ENCODE results near the gene SYNPO. TPM values are rescaled to one million over a fixed set of nuclear protein-coding genes. Genes with fewer than 3 reads are reported as not detected.

Gene SYNPO
- polyA plus RNA-seq, 1 experiment = 10.1 TPM

DNA sequence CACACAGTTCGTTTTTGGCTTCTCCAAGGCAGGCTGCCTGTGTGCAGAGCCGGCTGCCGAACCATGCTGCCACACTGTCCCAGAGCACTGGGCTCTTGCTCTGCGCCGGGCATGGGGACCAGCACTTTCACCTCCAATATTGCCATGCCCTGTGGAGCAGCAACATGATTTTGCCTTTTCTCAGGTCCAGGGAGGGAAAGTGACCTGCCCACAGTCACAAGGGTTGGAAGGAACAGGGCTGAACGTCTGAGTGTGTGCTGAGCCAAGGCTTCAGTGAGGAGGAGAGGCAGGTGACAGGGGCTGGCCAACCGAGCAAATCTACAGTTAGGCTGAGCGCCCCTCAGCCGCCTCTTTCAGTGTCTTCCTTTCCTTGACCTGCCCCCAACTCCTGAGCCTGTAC lies 34.0 kb upstream of the SYNPO start:
- H3K27ac ChIP-seq (ENCODE audit: low read depth, low read length) = no peak overlapping the region
- H3K27me3 ChIP-seq (ENCODE audit: control insufficient read depth, insufficient read depth, low read length) = peaks cover 3% of the 10 kb centered on the region
- ChIA-PET POLR2A (no interaction called here), CTCF (no interaction called here)
- TF ChIP-seq, protein P1, sequence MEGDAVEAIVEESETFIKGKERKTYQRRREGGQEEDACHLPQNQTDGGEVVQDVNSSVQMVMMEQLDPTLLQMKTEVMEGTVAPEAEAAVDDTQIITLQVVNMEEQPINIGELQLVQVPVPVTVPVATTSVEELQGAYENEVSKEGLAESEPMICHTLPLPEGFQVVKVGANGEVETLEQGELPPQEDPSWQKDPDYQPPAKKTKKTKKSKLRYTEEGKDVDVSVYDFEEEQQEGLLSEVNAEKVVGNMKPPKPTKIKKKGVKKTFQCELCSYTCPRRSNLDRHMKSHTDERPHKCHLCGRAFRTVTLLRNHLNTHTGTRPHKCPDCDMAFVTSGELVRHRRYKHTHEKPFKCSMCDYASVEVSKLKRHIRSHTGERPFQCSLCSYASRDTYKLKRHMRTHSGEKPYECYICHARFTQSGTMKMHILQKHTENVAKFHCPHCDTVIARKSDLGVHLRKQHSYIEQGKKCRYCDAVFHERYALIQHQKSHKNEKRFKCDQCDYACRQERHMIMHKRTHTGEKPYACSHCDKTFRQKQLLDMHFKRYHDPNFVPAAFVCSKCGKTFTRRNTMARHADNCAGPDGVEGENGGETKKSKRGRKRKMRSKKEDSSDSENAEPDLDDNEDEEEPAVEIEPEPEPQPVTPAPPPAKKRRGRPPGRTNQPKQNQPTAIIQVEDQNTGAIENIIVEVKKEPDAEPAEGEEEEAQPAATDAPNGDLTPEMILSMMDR (IDR thresholded peaks at IDR 0.05; ENCODE audit: low read depth, low read length) = no peak
- DNase-seq (ENCODE audit: low read depth, low spot score) = no peak
- H3K9me3 ChIP-seq (ENCODE audit: control insufficient read depth, insufficient read depth, low read length) = no peaks in the 10 kb centered on the region
- H3K4me3 ChIP-seq (ENCODE audit: low read depth, low read length) = no peak overlapping the region

DNA sequence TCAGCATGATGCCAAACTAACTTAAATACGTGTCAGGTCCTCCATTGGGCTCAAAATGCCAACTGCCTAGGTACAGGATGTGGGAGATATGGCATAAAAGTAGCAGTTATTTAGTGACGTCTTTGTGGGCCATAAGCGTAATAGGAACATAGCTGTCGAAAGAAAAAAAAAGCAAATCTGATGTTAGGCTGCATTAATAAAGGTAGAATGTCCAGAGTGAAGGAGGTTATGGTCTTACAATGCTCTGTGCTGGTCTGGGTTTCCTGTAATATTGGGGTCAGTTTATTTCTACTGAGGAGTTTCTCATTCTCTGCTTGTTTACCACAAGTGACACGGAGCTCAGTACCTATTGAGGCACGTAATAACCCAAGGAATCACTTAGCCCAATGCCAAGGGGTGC lies 33.4 kb upstream of the SYNPO start:
- H3K27ac ChIP-seq (ENCODE audit: low read depth, low read length) = no peak overlapping the region
- H3K4me3 ChIP-seq (ENCODE audit: low read depth, low read length) = no peak overlapping the region
- no peak for DNase-seq (ENCODE audit: low read depth, low spot score)
- ChIA-PET CTCF (no interaction called here), POLR2A (no interaction called here)
- H3K9me3 ChIP-seq (ENCODE audit: control insufficient read depth, insufficient read depth, low read length) = no peaks in the 10 kb centered on the region
- TF ChIP-seq, protein P1 (IDR thresholded peaks at IDR 0.05; ENCODE audit: low read depth, low read length) = no peak
- peaks cover 4% of the 10 kb centered on the region for H3K27me3 ChIP-seq (ENCODE audit: control insufficient read depth, insufficient read depth, low read length)

DNA sequence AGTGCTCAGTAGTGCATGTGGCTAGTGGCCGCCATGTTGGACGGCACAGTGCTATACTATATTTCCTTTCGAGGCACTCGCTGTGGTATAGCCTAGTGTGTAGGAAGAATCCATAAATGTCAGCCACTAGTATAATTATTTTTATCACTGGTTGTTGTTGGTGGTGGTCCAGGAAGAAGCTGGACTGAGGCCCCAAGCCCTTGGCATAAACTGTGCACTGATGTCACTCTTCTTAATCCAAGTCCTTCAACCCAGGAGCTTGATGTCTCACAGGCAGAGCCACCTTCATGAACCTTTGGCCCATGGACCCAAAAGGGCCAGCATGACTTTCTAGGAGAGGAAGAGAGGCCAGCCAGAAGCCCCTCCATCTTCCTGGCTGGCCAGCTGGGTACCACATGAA lies 32.5 kb upstream of the SYNPO start:
- TF ChIP-seq, protein P1 (IDR thresholded peaks at IDR 0.05; ENCODE audit: low read depth, low read length) = no peak
- Histone ChIP-seq H3K9me3 (ENCODE audit: control insufficient read depth, insufficient read depth, low read length) (no peaks in the 10 kb centered on the region), H3K4me3 (ENCODE audit: low read depth, low read length) (no peak overlapping the region), H3K27me3 (ENCODE audit: control insufficient read depth, insufficient read depth, low read length) (peaks cover 6% of the 10 kb centered on the region), H3K27ac (ENCODE audit: low read depth, low read length) (no peak overlapping the region)
- ChIA-PET POLR2A (no interaction called here), CTCF (interaction anchor here (0.6 to 1.4 kb wide), 3 partner anchors 19 to 75 kb away, joined by 3 read pairs; no protein-coding TSS in a partner anchor)
- DNase-seq (ENCODE audit: low read depth, low spot score) = no peak

DNA sequence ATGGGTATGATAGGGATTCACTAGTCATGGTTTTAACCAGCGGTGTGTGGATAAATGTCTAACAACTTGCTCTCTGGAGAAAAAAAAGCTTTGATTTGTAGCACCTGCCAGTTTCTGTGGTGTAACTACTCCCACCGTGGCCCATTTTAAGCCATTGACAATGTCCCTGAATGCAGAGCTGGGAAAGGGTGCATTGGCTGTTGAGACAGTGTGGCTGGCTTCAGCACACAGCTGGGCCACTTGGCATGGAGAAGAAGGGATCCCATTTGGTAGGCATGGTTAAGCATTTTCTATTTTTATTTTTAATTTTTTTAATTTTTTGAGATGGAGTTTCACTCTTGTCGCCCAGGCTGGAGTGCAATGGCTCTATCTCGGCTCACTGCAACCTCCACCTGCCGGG lies 31.5 kb upstream of the SYNPO start:
- ChIA-PET POLR2A (no interaction called here), CTCF (interaction anchor here (1.1 to 1.4 kb wide), 2 partner anchors 20 to 35 kb away, joined by 3 read pairs; no protein-coding TSS in a partner anchor)
- H3K9me3 ChIP-seq (ENCODE audit: control insufficient read depth, insufficient read depth, low read length) = no peaks in the 10 kb centered on the region
- TF ChIP-seq, protein P1 (IDR thresholded peaks at IDR 0.05; ENCODE audit: low read depth, low read length) = no peak
- H3K27ac ChIP-seq (ENCODE audit: low read depth, low read length) = no peak overlapping the region
- H3K27me3 ChIP-seq (ENCODE audit: control insufficient read depth, insufficient read depth, low read length) = peaks cover 4% of the 10 kb centered on the region
- DNase-seq (ENCODE audit: low read depth, low spot score) = no peak
- no peak overlapping the region for H3K4me3 ChIP-seq (ENCODE audit: low read depth, low read length)

DNA sequence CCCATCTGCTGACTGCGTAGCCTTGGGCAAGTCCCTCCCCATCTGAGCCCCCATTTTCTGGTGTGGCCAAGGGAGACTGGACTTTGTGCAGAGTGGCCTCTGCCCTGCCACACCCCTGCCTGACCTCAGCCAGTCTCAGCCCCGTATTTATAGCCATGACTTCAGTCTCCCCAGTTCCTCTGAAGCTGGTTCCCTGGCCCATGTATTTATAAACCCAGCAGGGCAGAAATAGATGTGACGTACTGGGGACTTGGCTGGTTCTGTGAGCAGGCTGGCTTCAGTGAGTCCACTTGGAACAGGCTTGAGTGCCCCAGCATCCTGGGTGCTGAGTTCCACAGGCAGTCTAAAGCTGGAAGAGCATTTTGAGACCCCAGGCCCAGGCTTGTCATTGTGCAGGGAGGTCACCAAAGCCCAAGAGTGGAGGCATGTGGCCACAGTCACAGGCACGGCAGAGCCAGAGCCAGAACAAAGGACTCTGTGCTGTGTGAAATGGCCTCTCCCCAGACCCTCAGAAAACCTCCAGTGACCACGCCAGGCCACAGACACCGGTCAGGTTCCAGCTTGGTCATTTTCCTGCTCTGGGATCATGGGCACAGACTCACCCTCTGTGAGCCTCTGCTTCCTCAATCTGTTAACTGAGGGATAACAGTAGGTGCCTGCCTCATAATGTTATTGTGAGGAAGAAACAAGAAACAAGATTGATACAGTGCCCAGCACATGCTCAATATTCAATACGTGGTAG lies 30.4 kb upstream of the SYNPO start:
- Histone ChIP-seq H3K9me3 (ENCODE audit: control insufficient read depth, insufficient read depth, low read length) (no peaks in the 10 kb centered on the region), H3K4me3 (ENCODE audit: low read depth, low read length) (no peak overlapping the region), H3K27ac (ENCODE audit: low read depth, low read length) (no peak overlapping the region), H3K27me3 (ENCODE audit: control insufficient read depth, insufficient read depth, low read length) (peaks cover 4% of the 10 kb centered on the region)
- DNase-seq (ENCODE audit: low read depth, low spot score) = no peak
- ChIA-PET CTCF (no interaction called here), POLR2A (no interaction called here)
- TF ChIP-seq, protein P1 (IDR thresholded peaks at IDR 0.05; ENCODE audit: low read depth, low read length) = no peak
